ENCODE measurements around the gene RARS1. TPM values are rescaled to one million over a fixed set of nuclear protein-coding genes. Genes with fewer than 3 reads are reported as not detected.

Gene RARS1
- total RNA-seq, 3 donors from 2014 or later: 67.7 to 106 (median 96.4) TPM

- intact Hi-C loops (cut with DNase I; ENCODE audit: low total_unique reads): no loop called here
- TF ChIP-seq POLR2AphosphoS5 (IDR thresholded peaks at IDR 0.05) (no peak), POLR2A (IDR thresholded peaks at IDR 0.05) (no peak)
- TF ChIP-seq, protein P1, sequence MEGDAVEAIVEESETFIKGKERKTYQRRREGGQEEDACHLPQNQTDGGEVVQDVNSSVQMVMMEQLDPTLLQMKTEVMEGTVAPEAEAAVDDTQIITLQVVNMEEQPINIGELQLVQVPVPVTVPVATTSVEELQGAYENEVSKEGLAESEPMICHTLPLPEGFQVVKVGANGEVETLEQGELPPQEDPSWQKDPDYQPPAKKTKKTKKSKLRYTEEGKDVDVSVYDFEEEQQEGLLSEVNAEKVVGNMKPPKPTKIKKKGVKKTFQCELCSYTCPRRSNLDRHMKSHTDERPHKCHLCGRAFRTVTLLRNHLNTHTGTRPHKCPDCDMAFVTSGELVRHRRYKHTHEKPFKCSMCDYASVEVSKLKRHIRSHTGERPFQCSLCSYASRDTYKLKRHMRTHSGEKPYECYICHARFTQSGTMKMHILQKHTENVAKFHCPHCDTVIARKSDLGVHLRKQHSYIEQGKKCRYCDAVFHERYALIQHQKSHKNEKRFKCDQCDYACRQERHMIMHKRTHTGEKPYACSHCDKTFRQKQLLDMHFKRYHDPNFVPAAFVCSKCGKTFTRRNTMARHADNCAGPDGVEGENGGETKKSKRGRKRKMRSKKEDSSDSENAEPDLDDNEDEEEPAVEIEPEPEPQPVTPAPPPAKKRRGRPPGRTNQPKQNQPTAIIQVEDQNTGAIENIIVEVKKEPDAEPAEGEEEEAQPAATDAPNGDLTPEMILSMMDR (IDR thresholded peaks at IDR 0.05): no peak
- no peak for DNase-seq (ENCODE audit: low spot score in 2 of 2)
- Histone ChIP-seq H3K36me3 (no peaks in the 10 kb centered on the region), H3K4me1 (no peaks in the 10 kb centered on the region), H3K27ac (no peak overlapping the region), H3K4me3 (no peak overlapping the region), H3K9me3 (no peaks in the 10 kb centered on the region), H3K27me3 (no peaks in the 10 kb centered on the region)
Measured at GRCh38 chr5:168477060-168477459, 9.2 kb upstream of the RARS1 start.

DNA sequence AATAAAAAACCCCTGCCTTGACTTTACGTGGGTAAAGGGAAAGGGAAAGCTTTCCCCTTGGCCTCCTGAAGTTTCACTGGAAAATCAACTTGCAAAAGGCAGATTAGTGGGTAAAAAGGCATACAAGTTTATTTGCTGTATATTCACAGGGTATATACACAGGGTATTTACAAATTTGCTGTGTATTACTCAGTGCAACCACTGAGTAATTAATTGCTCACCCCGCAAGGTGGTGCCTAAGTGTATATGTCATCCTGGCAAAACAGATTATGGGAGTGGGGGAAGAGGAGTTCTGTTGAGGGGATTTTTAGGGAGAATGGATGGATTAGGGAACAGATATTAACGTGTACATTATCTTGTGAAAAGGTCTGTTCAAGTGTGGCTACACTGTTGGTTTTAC, 7.1 kb upstream of the RARS1 start:
- no peak for DNase-seq (ENCODE audit: low spot score in 2 of 2)
- Histone ChIP-seq H3K4me1 (no peaks in the 10 kb centered on the region), H3K27ac (no peak overlapping the region), H3K27me3 (no peaks in the 10 kb centered on the region), H3K9me3 (no peaks in the 10 kb centered on the region), H3K36me3 (no peaks in the 10 kb centered on the region), H3K4me3 (no peak overlapping the region)
- intact Hi-C loops (cut with DNase I; ENCODE audit: low total_unique reads): no loop called here
- TF ChIP-seq POLR2A (IDR thresholded peaks at IDR 0.05) (no peak), POLR2AphosphoS5 (IDR thresholded peaks at IDR 0.05) (no peak)
- TF ChIP-seq, protein P1 (IDR thresholded peaks at IDR 0.05): no peak

- DNase-seq (ENCODE audit: low spot score in 2 of 2): no peak
- Histone ChIP-seq H3K27ac (no peak overlapping the region), H3K4me1 (no peaks in the 10 kb centered on the region), H3K4me3 (no peak overlapping the region), H3K27me3 (no peaks in the 10 kb centered on the region), H3K36me3 (no peaks in the 10 kb centered on the region), H3K9me3 (no peaks in the 10 kb centered on the region)
- TF ChIP-seq POLR2AphosphoS5 (IDR thresholded peaks at IDR 0.05): no peak
- TF ChIP-seq POLR2A (IDR thresholded peaks at IDR 0.05): no peak
- TF ChIP-seq, protein P1 (IDR thresholded peaks at IDR 0.05): no peak
- intact Hi-C loops (cut with DNase I; ENCODE audit: low total_unique reads): no loop called here
Measured at GRCh38 chr5:168480601-168481000, 5.7 kb upstream of the RARS1 start.

DNA sequence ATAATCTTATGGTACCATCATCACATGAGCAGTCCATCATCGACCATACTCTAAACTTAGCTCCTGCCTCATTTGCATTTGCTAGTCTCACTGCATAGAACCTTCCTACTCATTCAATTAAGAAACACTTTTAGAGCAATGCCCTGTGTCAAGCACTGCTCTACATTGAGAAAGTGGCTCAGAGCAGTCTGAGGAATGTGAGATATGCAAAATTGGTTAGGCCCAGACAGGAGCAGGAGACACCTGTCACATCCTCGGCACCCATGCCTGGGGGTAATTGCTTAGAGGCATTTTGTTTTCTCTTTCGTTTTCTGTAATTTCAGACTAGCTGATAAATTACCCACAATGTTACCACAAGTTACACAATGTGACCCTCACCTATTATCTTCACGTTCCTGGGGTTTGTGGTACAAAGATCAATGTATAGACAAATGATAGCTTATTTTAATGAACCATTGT, 4.9 kb upstream of the RARS1 start:
- H3K9me3 ChIP-seq: no peaks in the 10 kb centered on the region
- H3K4me3 ChIP-seq: no peak overlapping the region
- no peak for DNase-seq (ENCODE audit: low spot score in 2 of 2)
- H3K4me1 ChIP-seq: no peaks in the 10 kb centered on the region
- no peaks in the 10 kb centered on the region for H3K36me3 ChIP-seq
- TF ChIP-seq POLR2A (IDR thresholded peaks at IDR 0.05) (no peak), POLR2AphosphoS5 (IDR thresholded peaks at IDR 0.05) (no peak)
- TF ChIP-seq, protein P1 (IDR thresholded peaks at IDR 0.05): no peak
- intact Hi-C loops (cut with DNase I; ENCODE audit: low total_unique reads): no loop called here
- no peaks in the 10 kb centered on the region for H3K27me3 ChIP-seq
- no peak overlapping the region for H3K27ac ChIP-seq

- intact Hi-C loops (cut with DNase I; ENCODE audit: low total_unique reads): no loop called here
- no peak for TF ChIP-seq POLR2AphosphoS5 (IDR thresholded peaks at IDR 0.05)
- TF ChIP-seq, protein P1 (IDR thresholded peaks at IDR 0.05): no peak
- no peak for TF ChIP-seq POLR2A (IDR thresholded peaks at IDR 0.05)
- H3K36me3 ChIP-seq: no peaks in the 10 kb centered on the region
- no peak overlapping the region for H3K4me3 ChIP-seq
- H3K27ac ChIP-seq: no peak overlapping the region
- no peaks in the 10 kb centered on the region for H3K9me3 ChIP-seq
- no peak for DNase-seq (ENCODE audit: low spot score in 2 of 2)
- H3K27me3 ChIP-seq: no peaks in the 10 kb centered on the region
- H3K4me1 ChIP-seq: no peaks in the 10 kb centered on the region
Measured at GRCh38 chr5:168482361-168482760, 3.9 kb upstream of the RARS1 start.
